ENCODE results near the gene ZNF621.

The ZNF621 gene

GRCh38 chr3:40524568-40525285, at the start of gene ZNF621:
Gene ZNF621, plus strand, starts transcription at chr3:40524960. Its CDS starts 881 bp downstream, at chr3:40525841.
- DNase-seq: peak; percentile 86

DNA sequence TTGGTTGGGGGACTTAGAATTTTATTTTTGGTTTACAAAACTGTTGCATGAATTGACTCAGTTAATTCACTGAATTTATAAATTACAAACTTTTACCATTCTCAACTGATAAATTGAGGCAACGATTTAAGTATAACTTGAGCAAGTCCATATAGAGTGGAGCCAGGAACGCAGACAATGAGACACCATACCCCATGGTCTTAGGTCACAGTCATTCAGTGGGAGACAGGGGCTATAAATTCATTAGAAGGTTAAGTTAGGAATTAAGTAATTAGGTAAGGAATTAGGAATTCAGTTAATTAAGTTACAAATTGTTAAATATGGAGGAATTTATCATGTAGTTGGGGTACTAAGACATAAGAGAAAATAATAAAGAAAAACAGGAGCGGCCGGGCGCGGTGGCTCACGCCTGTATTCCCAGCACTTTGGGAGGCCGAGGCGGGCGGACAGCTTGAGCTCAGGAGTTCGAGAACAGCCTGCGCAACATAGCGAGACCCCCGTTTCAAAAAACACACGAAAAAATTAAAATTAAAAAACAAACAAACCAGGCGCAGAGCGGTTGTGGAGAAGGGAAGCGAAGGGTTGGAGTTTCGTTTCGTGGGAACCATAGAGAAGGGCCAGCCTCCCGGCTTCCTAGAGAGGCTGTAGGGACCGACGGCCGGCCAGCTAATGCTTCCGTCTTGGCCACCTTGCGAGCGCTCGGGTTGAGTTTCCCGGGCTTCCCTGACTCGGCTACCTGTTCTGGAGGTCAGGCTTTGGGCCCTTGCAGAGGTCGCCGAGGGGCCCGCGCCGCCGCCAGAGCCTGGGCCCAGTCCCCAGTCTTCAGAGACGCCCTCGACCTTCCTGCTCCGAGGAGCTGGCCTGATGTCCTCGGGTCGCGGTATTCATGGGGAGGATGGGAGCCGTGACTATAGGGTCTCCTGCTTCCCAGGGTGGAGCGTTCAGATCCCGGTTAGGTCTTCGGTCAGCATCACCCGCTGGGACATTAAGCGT, 48.0 kb upstream of the ZNF621 start, which contains the start of gene ZNF619:
Gene ZNF619, plus strand, starts transcription at position 645 of the 993 bp plus-strand sequence. CDS start 858 bp downstream, outside the sequence.
- peak; percentile 76 for DNase-seq

DNA sequence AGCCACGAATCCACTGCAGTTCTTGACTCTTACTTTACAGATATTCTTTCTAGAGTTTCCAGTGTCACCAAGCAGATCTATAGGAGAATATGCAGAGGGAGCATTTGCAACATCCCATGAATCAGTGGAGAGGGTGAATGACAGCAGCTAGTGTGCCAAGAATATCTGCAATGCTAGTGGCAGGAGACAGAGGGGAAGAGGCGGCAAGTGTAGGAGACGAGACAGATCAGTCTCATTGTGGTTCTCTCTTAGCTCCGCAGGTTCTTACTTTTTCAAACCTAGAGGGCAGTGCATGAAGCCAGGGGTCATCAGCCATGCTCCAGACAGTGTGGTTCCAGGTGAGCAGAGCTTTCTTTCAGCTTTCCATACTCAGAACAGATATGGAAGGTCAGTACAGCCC, 47.1 kb upstream of the ZNF621 start:
- DNase-seq: peak; percentile 10

GRCh38 chr3:40487172-40487571, 37.6 kb upstream of the ZNF621 start:
- DNase-seq: no peak

- no peak for DNase-seq
These were observed 33.8 kb upstream of the ZNF621 start for GRCh38 chr3:40490916-40491315.

GRCh38 chr3:40494698-40495097, 30.1 kb upstream of the ZNF621 start:
- DNase-seq: peak; percentile 14

GRCh38 chr3:40497288-40497687, 27.5 kb upstream of the ZNF621 start:
- DNase-seq: no peak

DNA sequence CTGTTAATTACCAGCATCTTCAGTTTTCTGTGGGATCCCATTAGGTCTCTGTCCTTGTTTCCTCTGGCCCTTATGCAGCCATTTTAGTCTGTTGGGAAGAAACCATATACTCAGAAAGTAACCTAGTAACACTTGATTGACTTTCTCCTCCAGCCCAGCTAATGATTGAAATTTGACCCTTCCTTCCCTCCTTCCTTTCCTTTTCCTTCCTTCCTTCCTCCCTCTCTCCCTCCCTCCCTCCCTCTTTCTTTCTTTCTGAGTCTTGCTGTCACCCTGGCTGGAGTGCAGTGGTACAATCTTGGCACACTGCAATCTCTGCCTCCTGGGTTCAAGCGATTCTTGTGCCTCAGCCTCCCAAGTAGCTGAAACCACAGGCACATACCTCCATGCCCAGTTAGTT, 24.8 kb upstream of the ZNF621 start:
- no peak for DNase-seq

DNA sequence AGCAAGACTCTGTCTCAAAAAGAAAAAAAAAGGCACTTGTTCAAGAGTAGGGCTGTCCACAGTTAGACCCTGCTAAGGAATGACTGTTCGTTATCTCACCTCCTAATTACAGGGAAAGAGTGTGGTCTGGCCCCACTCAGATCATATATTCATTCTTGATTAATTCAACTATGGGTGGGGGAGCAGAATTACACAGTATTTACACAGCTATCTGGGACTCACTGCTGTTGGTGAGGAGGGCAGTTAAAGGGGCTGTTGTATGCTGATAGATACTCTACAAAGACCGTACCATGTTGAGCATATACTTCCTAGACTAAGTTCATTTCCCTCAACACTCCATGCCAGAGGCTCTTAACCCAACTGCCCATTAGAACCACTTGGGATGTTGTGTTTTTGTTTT, 22.7 kb upstream of the ZNF621 start:
- no peak for DNase-seq

DNA sequence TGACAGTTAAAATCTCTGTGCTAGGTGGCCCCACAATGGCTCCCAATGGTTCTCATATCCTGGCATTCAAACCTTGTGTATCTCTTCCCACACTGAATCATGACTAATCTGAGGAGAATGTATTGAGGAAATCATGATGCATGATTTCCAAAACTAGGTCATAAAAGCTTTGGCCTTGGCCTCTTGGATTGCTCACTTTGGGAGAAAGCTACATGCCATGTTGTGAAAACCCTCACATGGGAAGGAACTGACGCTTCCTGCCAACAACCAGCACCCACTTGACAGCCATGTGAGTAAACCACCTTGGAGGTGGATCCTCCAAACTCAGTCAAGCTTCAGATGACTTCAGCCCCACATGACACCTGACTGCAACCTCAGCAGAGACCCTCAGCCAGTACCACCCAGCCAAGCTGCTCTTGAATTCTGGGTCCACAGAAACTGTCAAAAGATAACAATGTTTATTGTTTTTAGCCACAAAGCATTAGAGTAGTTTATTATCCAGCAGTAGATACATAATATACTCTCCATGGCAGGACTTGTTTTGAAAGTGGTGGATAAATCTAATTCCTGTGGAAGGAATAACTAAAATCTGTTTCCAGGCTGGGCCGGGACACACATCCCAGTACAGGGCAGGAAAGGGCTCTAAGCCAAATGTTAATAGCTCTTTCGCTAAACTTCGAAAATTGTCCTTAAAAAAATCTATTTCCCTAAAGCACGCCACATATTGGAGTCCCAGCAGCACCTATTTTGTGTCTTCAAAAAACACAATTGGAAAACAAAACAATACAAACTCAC, 19.9 kb upstream of the ZNF621 start:
- DNase-seq: peak; percentile 96

DNA sequence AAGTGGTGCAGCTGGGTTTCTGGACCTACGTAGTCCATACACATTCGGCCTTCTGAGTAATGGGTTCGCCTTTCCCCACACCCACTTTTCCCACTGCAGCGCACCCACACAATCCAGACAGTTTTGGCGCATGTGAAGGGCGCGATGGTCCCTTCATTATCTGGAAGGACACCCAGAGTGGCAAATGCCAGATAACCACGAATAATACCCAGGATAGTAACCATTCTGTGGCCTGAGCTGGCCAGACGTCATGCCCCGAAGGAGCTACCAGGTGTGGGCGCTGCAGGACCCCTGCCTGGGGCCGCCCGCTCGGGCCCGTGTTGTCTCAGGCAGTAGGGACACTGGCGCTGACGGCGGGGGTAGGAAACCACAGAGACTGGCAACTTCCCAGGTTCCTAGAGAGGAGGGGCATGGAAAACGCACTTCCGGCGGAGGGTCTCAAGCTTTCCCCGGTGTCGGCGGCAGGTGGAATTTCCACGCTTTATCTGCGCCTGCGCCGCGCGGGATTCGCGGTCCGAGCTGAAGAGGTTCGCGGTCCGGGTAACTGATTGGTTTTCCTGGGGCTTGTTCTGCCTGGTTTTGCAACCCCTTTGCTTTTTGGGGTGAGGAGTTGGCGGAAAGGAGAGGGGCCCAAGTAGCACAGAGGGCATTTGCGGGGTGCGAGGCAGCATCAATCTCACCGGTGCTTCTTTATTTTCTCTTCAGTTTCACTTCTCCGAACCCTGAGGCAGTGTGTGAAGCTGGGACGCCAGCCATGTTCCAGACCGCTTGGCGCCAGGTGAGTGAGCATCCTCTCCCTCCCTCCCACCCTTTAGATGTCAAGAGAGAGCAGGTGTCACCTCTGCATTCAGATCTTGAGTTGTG, 18.9 kb upstream of the ZNF621 start, which contains the start of gene ZNF620:
Gene ZNF620, plus strand, starts transcription at position 441 of the 864 bp plus-strand sequence. Its CDS starts 314 bp downstream, at position 755.
- peak; percentile 53 for DNase-seq

DNA sequence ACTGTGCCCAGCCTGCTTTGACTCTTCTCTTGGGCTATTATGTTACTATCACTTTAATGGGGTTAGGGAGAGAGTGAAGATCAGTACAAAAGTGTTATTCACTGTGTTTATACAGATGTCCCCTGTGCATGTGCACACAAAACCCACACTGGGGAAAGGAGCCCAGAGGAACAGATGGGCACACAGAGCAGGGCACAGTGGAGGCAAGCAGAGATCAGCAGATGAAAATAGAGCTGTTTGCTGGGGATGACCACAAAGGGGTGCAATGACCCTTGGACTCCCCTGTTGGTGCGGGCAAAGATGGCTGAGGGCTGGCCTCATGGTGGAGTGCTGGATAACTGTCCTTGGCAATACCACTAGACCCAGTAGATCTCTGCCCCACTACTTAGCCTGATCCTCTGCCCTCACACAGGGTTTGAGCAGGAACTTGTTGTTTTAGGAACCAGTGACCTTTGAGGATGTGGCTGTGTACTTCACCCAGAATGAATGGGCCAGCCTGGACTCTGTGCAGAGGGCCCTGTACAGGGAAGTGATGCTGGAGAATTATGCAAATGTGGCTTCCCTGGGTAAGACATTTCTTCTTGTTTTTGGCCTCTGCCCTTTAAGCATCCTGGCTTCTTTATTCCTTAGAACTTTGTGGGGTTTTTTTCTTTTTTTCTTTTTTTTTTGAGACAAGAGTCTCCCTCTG, 13.6 kb upstream of the ZNF621 start:
- no peak for DNase-seq

DNA sequence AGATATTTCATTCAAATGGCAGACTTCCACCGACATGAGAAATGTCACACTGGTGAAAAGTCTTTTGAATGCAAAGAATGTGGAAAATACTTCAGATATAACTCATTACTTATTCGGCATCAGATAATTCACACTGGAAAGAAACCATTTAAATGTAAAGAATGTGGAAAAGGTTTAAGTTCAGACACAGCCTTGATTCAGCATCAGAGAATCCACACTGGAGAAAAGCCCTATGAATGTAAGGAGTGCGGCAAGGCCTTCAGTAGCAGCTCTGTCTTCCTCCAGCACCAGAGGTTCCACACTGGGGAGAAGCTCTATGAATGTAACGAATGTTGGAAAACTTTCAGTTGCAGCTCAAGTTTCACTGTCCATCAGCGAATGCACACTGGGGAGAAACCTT, 8.6 kb upstream of the ZNF621 start:
- DNase-seq: peak; percentile 84

- DNase-seq: no peak
These were observed 6.7 kb upstream of the ZNF621 start for GRCh38 chr3:40518067-40518466.

- DNase-seq: no peak
These were observed 5.9 kb upstream of the ZNF621 start for GRCh38 chr3:40518848-40519247.

DNA sequence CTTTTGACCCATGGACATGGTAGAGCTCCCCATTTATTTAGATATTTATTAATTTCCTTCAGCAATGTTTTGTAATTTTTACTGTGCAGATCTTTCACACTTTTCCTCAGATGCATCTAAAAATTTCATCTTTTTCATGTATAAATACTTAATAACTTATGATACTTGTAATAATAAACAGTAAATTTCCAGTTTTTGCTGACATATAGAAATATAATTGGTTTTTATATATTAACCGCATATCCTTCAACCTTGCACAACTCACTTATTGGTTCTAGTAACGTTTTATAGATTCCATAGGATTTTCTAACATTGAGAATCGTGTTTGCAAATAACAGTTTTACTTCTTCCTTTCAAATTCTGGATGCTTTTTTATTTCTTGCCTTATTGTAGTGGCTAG, 3.5 kb upstream of the ZNF621 start:
- no peak for DNase-seq

GRCh38 chr3:40523781-40524180, 979 bp upstream of the ZNF621 start:
- no peak for DNase-seq

DNA sequence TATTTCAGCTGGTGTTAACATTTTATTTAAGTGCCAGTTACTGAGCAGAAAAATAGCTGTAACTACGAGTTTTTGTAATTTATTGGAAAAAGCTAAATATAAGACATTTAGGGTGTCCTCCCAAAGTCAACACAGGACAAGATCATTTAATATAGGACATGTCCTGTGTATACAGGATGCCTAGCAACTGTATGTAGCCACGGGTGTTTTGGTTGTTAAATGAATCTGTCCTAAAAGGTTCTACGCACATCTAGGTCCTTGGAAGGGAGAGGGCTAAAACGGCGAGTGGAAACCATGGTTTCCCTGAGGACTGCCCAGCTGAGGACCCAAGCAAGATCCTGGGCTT, 565 bp upstream of the ZNF621 start:
- DNase-seq: no peak

DNA sequence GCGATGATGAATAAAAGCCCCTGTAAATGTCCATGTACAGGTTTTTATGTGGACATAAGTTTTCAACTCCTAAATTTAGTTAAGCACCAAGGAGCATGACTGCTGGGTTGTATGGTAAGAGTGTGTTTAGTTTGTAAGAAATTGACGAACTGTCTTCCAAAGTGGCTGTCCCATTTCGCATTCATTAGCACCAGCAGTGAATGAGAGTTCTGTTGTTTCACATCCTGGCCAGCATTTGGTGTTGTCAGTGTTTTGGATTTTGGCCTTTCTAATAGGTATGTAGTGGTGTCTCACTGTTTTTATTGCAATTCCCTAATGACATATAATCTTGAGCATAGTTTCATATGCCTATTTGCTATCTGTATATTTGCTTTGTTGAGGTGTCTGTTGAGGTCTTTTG, 3.7 kb downstream of the ZNF621 start:
- no peak for DNase-seq

DNA sequence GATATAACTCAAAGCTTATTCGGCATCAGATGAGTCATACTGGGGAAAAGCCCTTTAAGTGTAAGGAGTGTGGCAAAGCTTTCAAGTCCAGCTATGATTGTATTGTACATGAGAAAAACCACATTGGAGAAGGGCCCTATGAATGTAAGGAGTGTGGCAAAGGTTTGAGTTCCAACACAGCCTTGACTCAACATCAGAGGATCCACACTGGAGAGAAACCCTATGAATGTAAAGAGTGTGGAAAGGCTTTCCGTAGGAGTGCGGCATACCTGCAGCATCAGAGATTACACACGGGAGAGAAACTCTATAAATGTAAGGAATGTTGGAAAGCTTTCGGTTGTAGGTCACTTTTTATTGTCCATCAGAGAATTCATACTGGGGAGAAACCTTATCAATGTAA, 7.5 kb downstream of the ZNF621 start:
- DNase-seq: peak; percentile 7

DNA sequence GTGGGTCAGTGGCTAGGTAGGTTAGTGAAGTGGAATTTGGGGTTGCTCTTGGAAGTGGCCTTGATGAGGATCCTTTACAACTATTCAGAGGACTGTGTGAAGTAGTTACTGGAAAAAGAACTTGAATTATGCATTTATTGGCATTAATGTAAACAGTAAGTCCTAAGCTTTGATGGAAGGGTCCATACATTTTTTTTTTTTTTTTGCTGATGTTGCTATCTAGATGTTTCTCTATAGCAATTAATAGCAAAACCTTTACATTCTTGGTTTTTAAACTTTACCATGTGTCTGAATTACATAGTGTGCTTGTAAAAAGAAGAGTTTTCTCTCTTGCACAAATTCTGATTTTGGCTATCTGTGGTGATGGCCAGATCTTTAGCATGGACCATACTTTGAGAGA, 9.5 kb downstream of the ZNF621 start:
- no peak for DNase-seq
